Head of caudate nucleus (tissue), 42 donors: ENCODE data around the gene WDR48.

Source experiments
- DNase-seq, 42 donors: peaks; one replicate each; pipeline versions ENCODE4 v3.0.0 to v3.0.0-alpha.2; 2020 to 2021; ENCODE audit warnings: mixed read lengths in 7 of 42
- intact Hi-C: fragments of 100-400 bp; cut with DNase I; formaldehyde crosslinking; loops from one replicate; pipeline ENCODE4 v1.15.0; 2022

Gene WDR48

GRCh38 chr3:39051649-39052561, at the start of gene WDR48, which contains the start of gene SCN11A:
WDR48 (plus strand) TSS chr3:39052016; CDS start chr3:39052026, 10 bp downstream.
SCN11A (minus strand) TSS chr3:39051944; CDS start chr3:38950362, 101,582 bp downstream.
- DNase-seq: peak; percentile 91 to 98 (median 96)
- intact Hi-C loops: loop anchor here (10.0 kb wide), 1 partner anchor 53 kb away; the partner anchor contains the start of genes GORASP1 and TTC21A

GRCh38 chr3:39005295-39005694, 46.5 kb upstream of the WDR48 start:
- no peak for DNase-seq
- intact Hi-C loops: no loop called here

GRCh38 chr3:39011191-39011736, 40.6 kb upstream of the WDR48 start:
- no peak for DNase-seq
- intact Hi-C loops: no loop called here

- DNase-seq: no peak
- intact Hi-C loops: no loop called here
Observed at GRCh38 chr3:39013289-39013688, 38.5 kb upstream of the WDR48 start.

DNA sequence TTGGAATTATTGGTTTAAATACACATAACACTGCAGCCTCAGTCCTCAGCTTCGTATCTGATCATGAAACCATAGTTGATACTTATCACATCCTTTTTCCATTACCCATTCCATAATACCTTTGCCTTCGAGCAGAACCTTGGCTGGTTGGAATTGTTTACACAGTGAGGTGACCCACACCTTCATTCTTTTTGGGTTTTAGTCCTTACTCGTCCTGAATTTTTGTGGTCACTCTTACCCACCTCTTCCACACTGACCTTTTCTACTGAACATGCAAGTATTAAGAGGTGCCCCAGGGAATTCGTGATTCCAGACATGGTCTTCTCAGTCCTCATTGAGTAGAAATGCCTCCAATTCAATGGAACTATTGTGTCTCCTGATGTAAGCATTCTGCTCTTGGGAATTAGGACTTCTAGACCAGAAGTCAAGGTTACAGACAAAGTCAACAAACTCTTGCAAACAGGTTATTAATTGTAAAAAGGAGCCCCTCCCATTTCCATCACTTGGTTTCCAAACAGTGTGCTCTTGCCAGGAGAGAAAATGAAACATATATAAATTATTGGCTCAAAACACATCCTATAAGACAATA, 37.8 kb upstream of the WDR48 start:
- no peak for DNase-seq
- intact Hi-C loops: no loop called here

DNA sequence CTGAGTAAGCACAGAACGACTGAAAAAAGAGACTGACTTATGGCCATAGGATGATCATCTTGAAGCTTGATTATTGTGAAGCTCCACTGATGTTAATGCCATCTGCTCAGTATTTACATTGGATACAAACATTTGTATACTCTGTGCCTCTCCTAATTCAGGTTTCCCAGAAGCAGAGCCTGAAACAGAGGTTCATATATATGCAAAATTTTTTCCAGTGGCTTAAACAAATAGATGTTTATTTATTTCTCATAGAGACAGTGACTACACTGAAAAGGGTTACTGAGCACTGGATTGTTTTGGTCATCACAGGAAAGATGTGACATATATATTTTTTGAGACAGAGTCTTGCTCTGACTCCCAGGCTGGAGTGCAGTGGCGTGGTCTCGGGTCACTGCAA, 36.4 kb upstream of the WDR48 start:
- DNase-seq: no peak
- intact Hi-C loops: no loop called here

GRCh38 chr3:39019299-39019698, 32.5 kb upstream of the WDR48 start:
- DNase-seq: no peak
- intact Hi-C loops: no loop called here

DNA sequence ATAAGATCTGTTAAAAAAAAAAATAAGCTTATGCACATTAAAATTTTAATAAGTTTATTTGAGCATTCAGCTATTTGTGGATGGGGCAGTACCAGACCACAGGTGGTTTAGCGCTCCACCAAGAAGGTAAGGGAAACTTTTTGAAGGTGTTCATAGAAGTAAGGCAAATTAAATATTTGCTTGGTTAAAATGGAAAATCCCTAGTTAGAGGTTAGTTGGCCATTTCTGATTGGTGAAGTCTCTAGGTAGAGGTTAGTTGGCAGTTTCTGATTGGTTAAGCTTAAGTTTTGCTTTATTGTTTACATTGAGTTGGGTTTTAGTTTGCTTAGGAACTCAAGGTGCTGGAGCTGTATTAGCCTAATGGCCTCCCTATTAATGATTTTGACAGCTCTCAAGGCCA, 30.8 kb upstream of the WDR48 start:
- intact Hi-C loops: no loop called here
- DNase-seq: no peak

DNA sequence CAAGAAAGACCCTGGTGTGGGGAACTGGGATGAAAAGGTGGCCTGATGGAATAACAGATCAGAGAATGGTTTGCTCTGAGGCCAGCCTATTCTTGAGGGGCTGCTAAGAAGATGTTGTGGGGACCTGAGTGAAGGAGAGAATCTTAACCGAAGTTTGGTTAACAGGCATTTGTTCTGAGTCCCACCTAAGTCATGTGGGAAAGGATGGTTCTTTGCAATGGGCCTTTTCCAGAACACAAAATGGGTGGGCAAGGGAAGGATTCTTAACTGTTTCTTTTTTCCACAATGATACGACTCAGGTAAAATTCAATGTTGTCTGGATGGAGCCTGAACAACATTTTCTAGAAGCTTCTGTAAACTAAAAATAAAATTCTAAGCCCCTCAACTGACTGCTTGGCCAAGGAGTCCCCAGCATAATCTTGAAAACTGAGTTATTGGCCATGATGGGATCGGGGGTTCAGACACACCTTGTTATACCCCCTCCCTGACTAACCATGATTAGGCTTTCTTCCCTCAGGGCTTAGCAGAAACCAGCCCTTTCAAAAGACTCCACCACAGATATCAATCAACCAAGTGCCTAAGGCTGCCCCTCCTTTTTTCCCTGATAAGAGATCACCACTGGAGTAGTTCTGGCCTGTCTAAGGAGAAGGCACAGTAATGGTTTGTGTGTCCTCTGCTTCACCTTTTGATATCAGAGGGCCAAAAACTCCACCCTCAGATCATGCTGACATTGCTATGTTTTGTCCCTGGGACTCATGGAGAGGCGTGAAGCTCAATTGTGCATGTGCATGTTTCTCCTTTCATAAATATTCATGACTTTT, 30.1 kb upstream of the WDR48 start:
- intact Hi-C loops: no loop called here
- no peak for DNase-seq

GRCh38 chr3:39022286-39022630, 29.6 kb upstream of the WDR48 start:
- intact Hi-C loops: no loop called here
- no peak for DNase-seq

- DNase-seq: no peak
- intact Hi-C loops: no loop called here
Observed at GRCh38 chr3:39024497-39024896, 27.3 kb upstream of the WDR48 start.

GRCh38 chr3:39025222-39025970, 26.4 kb upstream of the WDR48 start:
- intact Hi-C loops: no loop called here
- DNase-seq: no peak

- intact Hi-C loops: no loop called here
- DNase-seq: no peak
Observed at GRCh38 chr3:39028546-39028945, 23.3 kb upstream of the WDR48 start.

DNA sequence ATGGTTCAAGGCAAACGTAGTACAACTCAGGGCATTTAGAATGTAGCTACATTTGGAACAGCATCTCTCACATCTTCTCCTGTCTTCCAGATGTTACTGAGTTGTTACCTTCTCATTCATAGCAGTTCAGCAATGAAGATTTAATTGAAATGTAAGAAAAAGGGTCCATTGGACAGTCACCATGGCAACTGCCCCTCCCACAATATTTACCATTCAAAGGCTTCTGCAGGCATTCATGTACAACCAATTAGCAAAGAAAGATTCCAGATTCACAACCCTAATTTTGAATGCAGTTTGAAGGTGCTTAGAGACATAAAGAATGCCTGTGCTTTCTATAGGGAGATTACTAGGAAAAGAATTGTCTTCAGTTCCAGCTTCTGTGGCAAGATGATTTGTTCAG, 22.3 kb upstream of the WDR48 start:
- intact Hi-C loops: no loop called here
- DNase-seq: no peak

DNA sequence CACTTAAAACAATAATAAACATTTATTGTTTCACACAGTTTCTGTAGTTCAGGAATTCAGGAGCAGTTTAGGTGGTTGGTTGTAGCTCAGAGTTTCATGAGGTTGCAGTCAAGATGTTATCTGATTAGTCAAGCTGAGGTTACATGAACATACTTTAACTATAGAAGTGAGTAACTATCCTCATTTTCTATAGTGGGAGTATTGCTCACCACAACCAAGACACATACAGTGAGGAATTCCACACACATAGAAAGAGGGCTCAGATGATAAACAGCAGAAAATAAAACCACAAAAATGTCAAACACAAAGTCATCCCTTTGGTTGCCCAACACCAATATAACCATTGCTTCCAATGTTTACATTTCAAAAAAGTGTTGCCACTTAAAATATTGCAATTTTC, 13.7 kb upstream of the WDR48 start:
- intact Hi-C loops: no loop called here
- DNase-seq: no peak

- intact Hi-C loops: loop anchor here (10.0 kb wide), 1 partner anchor 55 kb away; the partner anchor contains the start of genes GORASP1 and TTC21A
- no peak for DNase-seq
Observed at GRCh38 chr3:39050029-39050428, 1.8 kb upstream of the WDR48 start.

DNA sequence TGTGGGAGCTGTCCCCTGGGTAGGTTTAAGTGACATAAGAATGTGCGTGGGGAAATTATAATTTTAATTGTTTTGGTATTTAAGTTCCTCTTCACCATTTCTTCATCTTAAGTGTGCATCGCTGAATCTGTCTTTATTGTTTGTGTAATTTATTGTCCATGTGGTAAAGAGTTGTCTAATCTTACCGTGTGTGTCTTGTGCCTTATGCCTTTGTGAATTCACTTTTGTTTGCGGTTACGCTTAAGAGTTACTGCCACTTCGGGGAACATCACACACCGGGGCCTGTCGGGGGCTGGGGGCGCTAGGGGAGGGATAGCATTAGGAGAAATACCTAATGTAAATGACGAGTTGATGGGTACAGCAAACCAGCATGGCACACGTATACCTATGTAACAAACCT, 767 bp downstream of the WDR48 start:
- DNase-seq: no peak
- intact Hi-C loops: loop anchor here (10.0 kb wide), 1 partner anchor 52 kb away; the partner anchor contains the start of genes GORASP1 and TTC21A

DNA sequence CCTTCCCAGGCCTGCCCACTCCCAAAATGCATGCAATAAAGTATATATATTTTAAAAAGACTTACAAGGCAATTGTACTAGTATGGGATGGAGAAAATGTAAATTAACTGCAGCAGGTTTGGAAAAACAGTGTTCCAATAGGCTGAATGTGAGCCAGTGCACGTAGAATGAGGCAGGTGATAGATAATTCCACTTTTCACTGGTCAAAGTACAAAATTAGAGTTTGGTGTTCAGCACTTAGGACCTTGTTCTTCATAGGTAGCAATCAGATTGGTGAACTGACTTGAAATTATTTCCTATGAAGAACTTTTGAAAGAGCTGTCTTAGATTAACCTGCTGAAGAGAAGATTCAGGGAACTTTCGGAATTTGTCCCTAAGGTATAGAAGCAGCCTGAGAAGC, 1.9 kb downstream of the WDR48 start:
- intact Hi-C loops: loop anchor here (10.0 kb wide), 1 partner anchor 51 kb away; the partner anchor contains the start of genes GORASP1 and TTC21A

More for the DNA sequence above, 1.9 kb downstream of the WDR48 start:
- DNase-seq: no peak
